HCT116 (cell line): Measurements from ENCODE around the gene PYY. TPM values are rescaled to one million over a fixed set of nuclear protein-coding genes. Genes with fewer than 3 reads are reported as not detected.

Experiments used
- ATAC-seq: fragments of 200-7000 bp; cut with Tn5 transposase; 2 replicates; pipeline ENCODE4 v1.9.1; 2020; ENCODE audit warnings: mild to moderate bottlenecking, moderate library complexity
- BruUV-seq: library from RNA; stranded (reverse); fragments of 400-500 nt; replicated peaks from 2 replicates; lab custom pipeline; 2021; lab: Mats Ljungman, UMichigan
- CTCF ChIA-PET: fragments of 300-600 bp; sonication (Branson Sonifier 250); formaldehyde crosslinking; loops from one replicate; lab custom pipeline; 2021; ENCODE audit warnings: antibody characterized with exemption; lab: Charles Lee
- POLR2A ChIA-PET: fragments of 300-600, 350-600 bp; sonication (Branson Sonifier 250); formaldehyde crosslinking; loops from one replicate; lab custom pipeline; 2021; ENCODE audit warnings: antibody characterized with exemption; lab: Charles Lee
- RAD21 ChIA-PET, 2 experiments: fragments of 300-600 bp; sonication (Branson Sonifier 250); formaldehyde crosslinking; loops; one replicate each; lab custom pipeline; 2023; ENCODE audit warnings: low total read pairs in 2 of 2; ENCODE audit not compliant: uncharacterized antibody in 2 of 2, unreplicated experiment in 2 of 2, low non-redundant PET in 1 of 2; lab: Charles Lee
- DNase-seq: peaks from one replicate; pipeline ENCODE4 v3.0.0-alpha.2; 2010; ENCODE audit warnings: low read depth, low spot score
- H2AFZ ChIP-seq: fragments of 200-600 bp; shearing (Covaris generic), sonication (generic); 2 replicates; pipeline ENCODE4 v1.6.1; 2017; ENCODE audit warnings: low read depth, mixed run types, mixed read lengths, antibody characterized with exemption, low read length; ENCODE audit not compliant: poor library complexity, severe bottlenecking
- H3K27ac ChIP-seq: 2 replicates; pipeline ENCODE4 v1.5.1; 2012; ENCODE audit warnings: low read depth, low read length
- H3K27me3 ChIP-seq: fragments of 200-600 bp; sonication (generic); 2 replicates; pipeline ENCODE4 v1.6.1; 2016; ENCODE audit warnings: mixed run types, low read length, mixed read lengths; ENCODE audit not compliant: insufficient read depth
- H3K36me3 ChIP-seq, 2 experiments: fragments of 200-500 bp in 1 of 2; fragments of 200-600 bp in 1 of 2; sonication (Bioruptor generic) in 1 of 2; sonication (generic) in 1 of 2; 2 replicates each; pipeline versions ENCODE4 v1.5.1 to v1.6.1; 2014 to 2016; ENCODE audit warnings: low read length in 2 of 2, inconsistent platforms in 1 of 2, mixed read lengths in 1 of 2, mixed run types in 1 of 2; ENCODE audit not compliant: insufficient read depth in 2 of 2, control insufficient read depth in 1 of 2
- H3K4me1 ChIP-seq, 2 experiments: fragments of 200-600 bp in 1 of 2; sonication (generic) in 1 of 2; 2 replicates each; pipeline versions ENCODE4 v1.5.1 to v1.6.1; 2012 to 2017; ENCODE audit warnings: low read length in 2 of 2, inconsistent platforms in 1 of 2, mild to moderate bottlenecking in 1 of 2, mixed read lengths in 1 of 2, mixed run types in 1 of 2, moderate library complexity in 1 of 2; ENCODE audit not compliant: insufficient read depth in 2 of 2, control insufficient read depth in 1 of 2
- H3K4me2 ChIP-seq: fragments of 200-600 bp; sonication (generic); 2 replicates; pipeline ENCODE4 v1.6.1; 2017; ENCODE audit warnings: mixed run types, low read length, mixed read lengths
- H3K4me3 ChIP-seq, 2 experiments: fragments of 200-600 bp in 1 of 2; sonication (generic) in 1 of 2; replicated peaks in 1 of 2; 2 replicates each; pipeline ENCODE4 v1.5.1; 2011 to 2016; ENCODE audit warnings: low read length in 2 of 2, control low read depth in 1 of 2, low read depth in 1 of 2, mild to moderate bottlenecking in 1 of 2, mixed read lengths in 1 of 2, mixed run types in 1 of 2
- H3K79me2 ChIP-seq: fragments of 200-600 bp; sonication (generic); 2 replicates; pipeline ENCODE4 v1.6.1; 2017; ENCODE audit warnings: mild to moderate bottlenecking, mixed run types, low read length, moderate library complexity, mixed read lengths; ENCODE audit not compliant: insufficient read depth
- H3K9ac ChIP-seq: fragments of 200-600 bp; sonication (generic); 2 replicates; pipeline ENCODE4 v1.6.1; 2016; ENCODE audit warnings: low read length, mixed read lengths
- H3K9me2 ChIP-seq: fragments of 200-600 bp; sonication (generic), shearing (Covaris generic); 2 replicates; pipeline ENCODE4 v1.6.1; 2017; ENCODE audit warnings: mixed run types, mild to moderate bottlenecking, moderate library complexity; ENCODE audit not compliant: insufficient read depth
- H3K9me3 ChIP-seq, 2 experiments: fragments of 200-500 bp in 1 of 2; fragments of 200-600 bp in 1 of 2; sonication (Bioruptor generic) in 1 of 2; sonication (generic) in 1 of 2; 2 replicates each; pipeline ENCODE4 v1.6.1; 2014 to 2017; ENCODE audit warnings: low read length in 2 of 2, mixed read lengths in 2 of 2, inconsistent platforms in 1 of 2, low read depth in 1 of 2, mild to moderate bottlenecking in 1 of 2, mixed run types in 1 of 2, moderate library complexity in 1 of 2; ENCODE audit not compliant: control insufficient read depth in 1 of 2, insufficient read depth in 1 of 2
- H4K20me1 ChIP-seq: fragments of 200-600 bp; sonication (generic), shearing (Covaris generic); 2 replicates; pipeline ENCODE4 v1.6.1; 2017; ENCODE audit warnings: mixed run types, mild to moderate bottlenecking, moderate library complexity; ENCODE audit not compliant: insufficient read depth
- CBX3 ChIP-seq: IDR thresholded peaks from 2 replicates; pipeline ENCODE4 v1.6.1; 2012; ENCODE audit warnings: low read depth
- CEBPB ChIP-seq: IDR thresholded peaks from 2 replicates; pipeline ENCODE4 v1.6.1; 2012; ENCODE audit warnings: low read depth
- CTCF ChIP-seq, 3 experiments: fragments of 200-600 bp in 1 of 3; sonication (generic) in 1 of 3; IDR thresholded peaks in 2 of 3; conservative IDR thresholded peaks in 1 of 3; 2 replicates each; pipeline ENCODE4 v1.5.1; 2012 to 2017; ENCODE audit warnings: low read depth in 2 of 3, low read length in 2 of 3, antibody characterized with exemption in 1 of 3, borderline replicate concordance in 1 of 3, control low read depth in 1 of 3, mild to moderate bottlenecking in 1 of 3, mixed read lengths in 1 of 3, mixed run types in 1 of 3, moderate library complexity in 1 of 3; ENCODE audit not compliant: insufficient read depth in 1 of 3
- ELF1 ChIP-seq: IDR thresholded peaks from 2 replicates; pipeline ENCODE4 v1.6.1; 2012; ENCODE audit warnings: low read depth, borderline replicate concordance
- EZH2 ChIP-seq: fragments of 200-600 bp; sonication (generic); IDR thresholded peaks from 2 replicates; pipeline ENCODE4 v1.6.1; 2017; ENCODE audit warnings: antibody characterized with exemption, mixed run types
- POLR2AphosphoS5 ChIP-seq: IDR thresholded peaks from 2 replicates; pipeline ENCODE4 v1.6.1; 2011; ENCODE audit warnings: mild to moderate bottlenecking, low read depth, low read length, moderate library complexity
- RAD21 ChIP-seq: IDR thresholded peaks from 2 replicates; pipeline ENCODE4 v1.6.1; 2012; ENCODE audit warnings: low read depth, mild to moderate bottlenecking
- REST ChIP-seq: IDR thresholded peaks from 2 replicates; pipeline ENCODE4 v1.6.1; 2012; ENCODE audit warnings: low read depth
- YY1 ChIP-seq: IDR thresholded peaks from 2 replicates; pipeline ENCODE4 v1.6.1; 2011; ENCODE audit warnings: low read length, low read depth, moderate library complexity, mild to moderate bottlenecking; ENCODE audit not compliant: insufficient replicate concordance; ENCODE audit errors: extremely low read depth
- ZBTB33 ChIP-seq: IDR thresholded peaks from 2 replicates; pipeline ENCODE4 v1.6.1; 2011; ENCODE audit warnings: mild to moderate bottlenecking, low read length, moderate library complexity; ENCODE audit not compliant: insufficient replicate concordance; ENCODE audit errors: extremely low read depth
- ZNF274 ChIP-seq: fragments of 200-500 bp; sonication (Bioruptor generic); IDR thresholded peaks from 2 replicates; pipeline ENCODE4 v1.6.1; 2014; ENCODE audit warnings: mild to moderate bottlenecking, low read depth, low read length, inconsistent platforms
- intact Hi-C: fragments of 100-400 bp; cut with micrococcal nuclease; formaldehyde crosslinking; loops from 2 replicates; pipeline ENCODE4 v1.10.0; 2022
- total RNA-seq: library from RNA; stranded (reverse); gene quantifications from one replicate; pipeline ENCODE4 v1.2.1, GENCODE V29; 2021; ENCODE audit not compliant: unreplicated experiment

Gene PYY
- total RNA-seq, 1 experiment from 2014 or later: 0.52 TPM

GRCh38 chr17:43958748-43959352 is 5.1 kb upstream of the PYY start:
- RAD21 ChIA-PET: no interaction called here
- Histone ChIP-seq H3K27ac (no peak overlapping the region), H3K36me3 (no peaks in the 10 kb centered on the region), H3K4me2 (no peak overlapping the region), H2AFZ (no peak overlapping the region), H4K20me1 (no peaks in the 10 kb centered on the region), H3K9ac (no peak overlapping the region), H3K4me1 (no peaks in the 10 kb centered on the region; a peak in 1 of 4 replicates), H3K9me2 (no peaks in the 10 kb centered on the region), H3K4me3 (no peak overlapping the region), H3K27me3 (no peaks in the 10 kb centered on the region), H3K9me3 (no peaks in the 10 kb centered on the region), H3K79me2 (no peaks in the 10 kb centered on the region)
- DNase-seq (no peak), ATAC-seq (no peak)
- intact Hi-C loops: no loop called here
- POLR2A ChIA-PET: no interaction called here
- CTCF ChIA-PET: interaction anchor here (0.7 to 1.2 kb wide), 2 partner anchors 9 to 15 kb away, joined by 5 read pairs; no protein-coding TSS in a partner anchor
- TF ChIP-seq CEBPB: no peak
- TF ChIP-seq ELF1: no peak
- no TSS peak for BruUV-seq

GRCh38 chr17:43956222-43956621 is 2.5 kb upstream of the PYY start:
- DNase-seq (no peak), ATAC-seq (no peak)
- H3K4me1 ChIP-seq: no peaks in the 10 kb centered on the region; a peak in 1 of 4 replicates
- H3K4me2 ChIP-seq: no peak overlapping the region
- H2AFZ ChIP-seq: no peak overlapping the region
- POLR2A ChIA-PET: no interaction called here
- H3K27ac ChIP-seq: no peak overlapping the region
- H3K9me3 ChIP-seq: no peaks in the 10 kb centered on the region
- BruUV-seq: no TSS peak
- H3K9me2 ChIP-seq: no peaks in the 10 kb centered on the region
- intact Hi-C loops: no loop called here
- no peak overlapping the region for H3K4me3 ChIP-seq
- no peaks in the 10 kb centered on the region for H3K79me2 ChIP-seq
- RAD21 ChIA-PET: no interaction called here
- H3K36me3 ChIP-seq: no peaks in the 10 kb centered on the region
- no peaks in the 10 kb centered on the region for H4K20me1 ChIP-seq
- H3K27me3 ChIP-seq: no peaks in the 10 kb centered on the region
- CTCF ChIA-PET: interaction anchor here (1.7 kb wide), 1 partner anchor 12 kb away, joined by 3 read pairs; no protein-coding TSS in a partner anchor
- H3K9ac ChIP-seq: no peak overlapping the region
- TF ChIP-seq RAD21 (no peak), CTCF (IDR thresholded peaks at IDR 0.05 in 2 of 3, conservative IDR thresholded peaks at IDR 0.05 in 1 of 3; ENCODE audit: borderline replicate concordance in 1 of 3, insufficient read depth in 1 of 3, low read depth in 2 of 3, low read length in 2 of 3) (no peak), YY1 (no peak), EZH2 (no peak), ZNF274 (no peak), POLR2AphosphoS5 (no peak), ZBTB33 (no peak), REST (no peak), CBX3 (no peak)
